Measurements from ENCODE around the gene CCSER1. TPM values are rescaled to one million over a fixed set of nuclear protein-coding genes. Genes with fewer than 3 reads are reported as not detected.
"Not testable (repeated sequence)": the region's sequence is repeated elsewhere in the genome, so short reads cannot be mapped to it uniquely, and the experiment has no call there.

CCSER1 gene
- total and polyA plus RNA-seq, 4 donors = 0.18 to 2.3 (median 1.2) TPM

- TF ChIP-seq JUND (IDR thresholded peaks at IDR 0.05) (no peak), TAF1 (conservative IDR thresholded peaks at IDR 0.05) (no peak), EGR1 (IDR thresholded peaks at IDR 0.05; ENCODE audit: low read depth in 2 of 2) (no peak), SP1 (IDR thresholded peaks at IDR 0.05) (no peak), RAD21 (IDR thresholded peaks at IDR 0.05) (no peak), RXRA (IDR thresholded peaks at IDR 0.05) (no peak), FOXA1 (IDR thresholded peaks at IDR 0.05) (no peak), HNF4G (IDR thresholded peaks at IDR 0.05) (no peak), YY1 (IDR thresholded peaks at IDR 0.05) (no peak), NR2F2 (IDR thresholded peaks at IDR 0.05) (no peak)
- TF ChIP-seq, protein P1, sequence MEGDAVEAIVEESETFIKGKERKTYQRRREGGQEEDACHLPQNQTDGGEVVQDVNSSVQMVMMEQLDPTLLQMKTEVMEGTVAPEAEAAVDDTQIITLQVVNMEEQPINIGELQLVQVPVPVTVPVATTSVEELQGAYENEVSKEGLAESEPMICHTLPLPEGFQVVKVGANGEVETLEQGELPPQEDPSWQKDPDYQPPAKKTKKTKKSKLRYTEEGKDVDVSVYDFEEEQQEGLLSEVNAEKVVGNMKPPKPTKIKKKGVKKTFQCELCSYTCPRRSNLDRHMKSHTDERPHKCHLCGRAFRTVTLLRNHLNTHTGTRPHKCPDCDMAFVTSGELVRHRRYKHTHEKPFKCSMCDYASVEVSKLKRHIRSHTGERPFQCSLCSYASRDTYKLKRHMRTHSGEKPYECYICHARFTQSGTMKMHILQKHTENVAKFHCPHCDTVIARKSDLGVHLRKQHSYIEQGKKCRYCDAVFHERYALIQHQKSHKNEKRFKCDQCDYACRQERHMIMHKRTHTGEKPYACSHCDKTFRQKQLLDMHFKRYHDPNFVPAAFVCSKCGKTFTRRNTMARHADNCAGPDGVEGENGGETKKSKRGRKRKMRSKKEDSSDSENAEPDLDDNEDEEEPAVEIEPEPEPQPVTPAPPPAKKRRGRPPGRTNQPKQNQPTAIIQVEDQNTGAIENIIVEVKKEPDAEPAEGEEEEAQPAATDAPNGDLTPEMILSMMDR (IDR thresholded peaks at IDR 0.05; ENCODE audit: low read depth, low read length, missing input control) = no peak
- TF ChIP-seq, protein P2, sequence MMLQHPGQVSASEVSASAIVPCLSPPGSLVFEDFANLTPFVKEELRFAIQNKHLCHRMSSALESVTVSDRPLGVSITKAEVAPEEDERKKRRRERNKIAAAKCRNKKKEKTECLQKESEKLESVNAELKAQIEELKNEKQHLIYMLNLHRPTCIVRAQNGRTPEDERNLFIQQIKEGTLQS (IDR thresholded peaks at IDR 0.05) = no peak
- TF ChIP-seq, protein P3, sequence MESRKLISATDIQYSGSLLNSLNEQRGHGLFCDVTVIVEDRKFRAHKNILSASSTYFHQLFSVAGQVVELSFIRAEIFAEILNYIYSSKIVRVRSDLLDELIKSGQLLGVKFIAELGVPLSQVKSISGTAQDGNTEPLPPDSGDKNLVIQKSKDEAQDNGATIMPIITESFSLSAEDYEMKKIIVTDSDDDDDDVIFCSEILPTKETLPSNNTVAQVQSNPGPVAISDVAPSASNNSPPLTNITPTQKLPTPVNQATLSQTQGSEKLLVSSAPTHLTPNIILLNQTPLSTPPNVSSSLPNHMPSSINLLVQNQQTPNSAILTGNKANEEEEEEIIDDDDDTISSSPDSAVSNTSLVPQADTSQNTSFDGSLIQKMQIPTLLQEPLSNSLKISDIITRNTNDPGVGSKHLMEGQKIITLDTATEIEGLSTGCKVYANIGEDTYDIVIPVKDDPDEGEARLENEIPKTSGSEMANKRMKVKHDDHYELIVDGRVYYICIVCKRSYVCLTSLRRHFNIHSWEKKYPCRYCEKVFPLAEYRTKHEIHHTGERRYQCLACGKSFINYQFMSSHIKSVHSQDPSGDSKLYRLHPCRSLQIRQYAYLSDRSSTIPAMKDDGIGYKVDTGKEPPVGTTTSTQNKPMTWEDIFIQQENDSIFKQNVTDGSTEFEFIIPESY (IDR thresholded peaks at IDR 0.05) = no peak
- Histone ChIP-seq H3K9ac (ENCODE audit: low read depth in 1 of 2, low read length in 2 of 2) (no peak overlapping the region), H3K27me3 (ENCODE audit: control insufficient read depth in 4 of 4, insufficient read depth in 4 of 4, low read length in 3 of 4) (no peaks in the 10 kb centered on the region), H3K27ac (ENCODE audit: low read depth in 1 of 2, low read length in 2 of 2) (no peak overlapping the region), H3K36me3 (ENCODE audit: control insufficient read depth in 4 of 4, insufficient read depth in 3 of 4, low read depth in 1 of 4, low read length in 3 of 4) (no peaks in the 10 kb centered on the region), H3K4me3 (ENCODE audit: low read depth in 1 of 3, low read length in 3 of 3) (no peak overlapping the region), H3K9me3 (ENCODE audit: control insufficient read depth in 4 of 4, low read length in 3 of 4) (no peaks in the 10 kb centered on the region), H3K4me1 (ENCODE audit: control insufficient read depth in 4 of 4, insufficient read depth in 4 of 4, low read length in 3 of 4) (no peaks in the 10 kb centered on the region)
- DNase-seq (ENCODE audit: low spot score) = no peak
- WGBS = 88% methylated on average over 6 of the region's 6 CpGs
Observed at GRCh38 chr4:90403781-90404180, 276.6 kb downstream of the CCSER1 start.

- H3K4me3 ChIP-seq (ENCODE audit: low read depth in 1 of 3, low read length in 3 of 3); H3K36me3 ChIP-seq (ENCODE audit: control insufficient read depth in 4 of 4, insufficient read depth in 3 of 4, low read depth in 1 of 4, low read length in 3 of 4); H3K27ac ChIP-seq (ENCODE audit: low read depth in 1 of 2, low read length in 2 of 2); H3K27me3 ChIP-seq (ENCODE audit: control insufficient read depth in 4 of 4, insufficient read depth in 4 of 4, low read length in 3 of 4); H3K9ac ChIP-seq (ENCODE audit: low read depth in 1 of 2, low read length in 2 of 2); H3K9me3 ChIP-seq (ENCODE audit: control insufficient read depth in 4 of 4, low read length in 3 of 4); H3K4me1 ChIP-seq (ENCODE audit: control insufficient read depth in 4 of 4, insufficient read depth in 4 of 4, low read length in 3 of 4); DNase-seq (ENCODE audit: low spot score): not testable (repeated sequence)
- 89% methylated on average over 11 of the region's 11 CpGs for WGBS
Observed at GRCh38 chr4:90407897-90408296, 280.7 kb downstream of the CCSER1 start.

- not testable (repeated sequence) for H3K4me3 ChIP-seq (ENCODE audit: low read depth in 1 of 3, low read length in 3 of 3); H3K27ac ChIP-seq (ENCODE audit: low read depth in 1 of 2, low read length in 2 of 2); DNase-seq (ENCODE audit: low spot score); H3K36me3 ChIP-seq (ENCODE audit: control insufficient read depth in 4 of 4, insufficient read depth in 3 of 4, low read depth in 1 of 4, low read length in 3 of 4); H3K4me1 ChIP-seq (ENCODE audit: control insufficient read depth in 4 of 4, insufficient read depth in 4 of 4, low read length in 3 of 4); H3K27me3 ChIP-seq (ENCODE audit: control insufficient read depth in 4 of 4, insufficient read depth in 4 of 4, low read length in 3 of 4); H3K9ac ChIP-seq (ENCODE audit: low read depth in 1 of 2, low read length in 2 of 2); H3K9me3 ChIP-seq (ENCODE audit: control insufficient read depth in 4 of 4, low read length in 3 of 4)
Observed at GRCh38 chr4:90412786-90413185, 285.6 kb downstream of the CCSER1 start.

Measured in liver (tissue), 9 donors.